ENCODE measurements around the gene ENDOV.

Gene ENDOV

GRCh38 chr17:80475910-80476876, 61.2 kb downstream of the ENDOV start, which contains the start of gene NPTX1:
NPTX1 (minus strand) TSS chr17:80476607; CDS start chr17:80476446, 161 bp downstream.
- H4K20me1 ChIP-seq (ENCODE audit: insufficient read depth, low read length, poor library complexity, severe bottlenecking) = no peaks in the 10 kb centered on the region
- TF ChIP-seq CTCF (conservative IDR thresholded peaks at IDR 0.05; ENCODE audit: low read length) (no peak), EZH2phosphoT487 (IDR thresholded peaks at IDR 0.05; ENCODE audit: borderline replicate concordance) (no peak)
- no peaks in the 10 kb centered on the region for H3K36me3 ChIP-seq (ENCODE audit: insufficient read depth, low read length)
- H3K9ac ChIP-seq (ENCODE audit: low read depth, low read length, poor library complexity, severe bottlenecking) = peak within 1 kb of the TSS; percentile 56
- peaks cover 11% of the 10 kb centered on the region for H3K27me3 ChIP-seq (ENCODE audit: insufficient read depth, low read length, poor library complexity, severe bottlenecking)
- H2AFZ ChIP-seq (ENCODE audit: low read length) = peak within 1 kb of the TSS; percentile 17; the same call in 1 of the 2 replicates
- no peaks in the 10 kb centered on the region for H3F3A ChIP-seq (ENCODE audit: low read depth)
- peak within 1 kb of the TSS; percentile 77 for H3K4me2 ChIP-seq (ENCODE audit: low read depth, low read length, poor library complexity, severe bottlenecking)
- peaks cover 18% of the 10 kb centered on the region for H3K4me1 ChIP-seq (ENCODE audit: insufficient read depth, low read length, poor library complexity, severe bottlenecking)
- H3K9me3 ChIP-seq (ENCODE audit: insufficient read depth, low read depth, low read length) = no peaks in the 10 kb centered on the region
- H3K79me2 ChIP-seq (ENCODE audit: insufficient read depth, low read length) = no peaks in the 10 kb centered on the region; the same call in 1 of the 2 replicates
- H3K4me3 ChIP-seq (ENCODE audit: low read length, poor library complexity, severe bottlenecking) = peak within 1 kb of the TSS; percentile 71
- no peaks in the 10 kb centered on the region for H3K9me2 ChIP-seq (replicated peaks; ENCODE audit: low read depth, low read length)

- H3K9me2 ChIP-seq (replicated peaks; ENCODE audit: low read depth, low read length) = no peaks in the 10 kb centered on the region
- peaks cover 18% of the 10 kb centered on the region for H3K4me1 ChIP-seq (ENCODE audit: insufficient read depth, low read length, poor library complexity, severe bottlenecking)
- H3K27me3 ChIP-seq (ENCODE audit: insufficient read depth, low read length, poor library complexity, severe bottlenecking) = peaks cover 11% of the 10 kb centered on the region
- H3K36me3 ChIP-seq (ENCODE audit: insufficient read depth, low read length) = no peaks in the 10 kb centered on the region
- TF ChIP-seq CTCF (conservative IDR thresholded peaks at IDR 0.05; ENCODE audit: low read length) = no peak
- no peak for TF ChIP-seq EZH2phosphoT487 (IDR thresholded peaks at IDR 0.05; ENCODE audit: borderline replicate concordance)
- no peaks in the 10 kb centered on the region for H3F3A ChIP-seq (ENCODE audit: low read depth)
- no peaks in the 10 kb centered on the region for H4K20me1 ChIP-seq (ENCODE audit: insufficient read depth, low read length, poor library complexity, severe bottlenecking)
- H2AFZ ChIP-seq (ENCODE audit: low read length) = no peak overlapping the region; the same call in 1 of the 2 replicates
- peak overlapping the region; percentile 77 for H3K4me2 ChIP-seq (ENCODE audit: low read depth, low read length, poor library complexity, severe bottlenecking)
- peak overlapping the region; percentile 71 for H3K4me3 ChIP-seq (ENCODE audit: low read length, poor library complexity, severe bottlenecking)
- no peaks in the 10 kb centered on the region for H3K9me3 ChIP-seq (ENCODE audit: insufficient read depth, low read depth, low read length)
- no peak overlapping the region for H3K9ac ChIP-seq (ENCODE audit: low read depth, low read length, poor library complexity, severe bottlenecking)
- no peaks in the 10 kb centered on the region; the same call in 1 of the 2 replicates for H3K79me2 ChIP-seq (ENCODE audit: insufficient read depth, low read length)
Observed at GRCh38 chr17:80476877-80477646, 62.1 kb downstream of the ENDOV start.

- no peaks in the 10 kb centered on the region for H3K9me2 ChIP-seq (replicated peaks; ENCODE audit: low read depth, low read length)
- H3K9ac ChIP-seq (ENCODE audit: low read depth, low read length, poor library complexity, severe bottlenecking) = no peak overlapping the region
- no peak overlapping the region for H3K4me2 ChIP-seq (ENCODE audit: low read depth, low read length, poor library complexity, severe bottlenecking)
- no peaks in the 10 kb centered on the region; the same call in 1 of the 2 replicates for H3K79me2 ChIP-seq (ENCODE audit: insufficient read depth, low read length)
- no peaks in the 10 kb centered on the region for H3K9me3 ChIP-seq (ENCODE audit: insufficient read depth, low read depth, low read length)
- no peak for TF ChIP-seq CTCF (conservative IDR thresholded peaks at IDR 0.05; ENCODE audit: low read length)
- no peak for TF ChIP-seq EZH2phosphoT487 (IDR thresholded peaks at IDR 0.05; ENCODE audit: borderline replicate concordance)
- H2AFZ ChIP-seq (ENCODE audit: low read length) = no peak overlapping the region
- no peaks in the 10 kb centered on the region for H3F3A ChIP-seq (ENCODE audit: low read depth)
- no peaks in the 10 kb centered on the region for H4K20me1 ChIP-seq (ENCODE audit: insufficient read depth, low read length, poor library complexity, severe bottlenecking)
- peaks cover 11% of the 10 kb centered on the region for H3K27me3 ChIP-seq (ENCODE audit: insufficient read depth, low read length, poor library complexity, severe bottlenecking)
- H3K4me3 ChIP-seq (ENCODE audit: low read length, poor library complexity, severe bottlenecking) = no peak overlapping the region
- H3K4me1 ChIP-seq (ENCODE audit: insufficient read depth, low read length, poor library complexity, severe bottlenecking) = peaks cover 18% of the 10 kb centered on the region
- no peaks in the 10 kb centered on the region for H3K36me3 ChIP-seq (ENCODE audit: insufficient read depth, low read length)
Observed at GRCh38 chr17:80477647-80478478, 62.9 kb downstream of the ENDOV start.

All from Loucy (cell line).